DMS114 treated with DMSO at 0.1 percent for 48 hours (cell line): Measurements from ENCODE around the gene WNT3A.
A peak's percentile ranks its signal among the peaks of the same experiment; 100 is the strongest.

Experiments used
- DNase-seq: peaks from one replicate; lab custom pipeline; 2025; ENCODE audit not compliant: unreplicated experiment; lab: John Stamatoyannopoulos, UW

The WNT3A gene

DNA sequence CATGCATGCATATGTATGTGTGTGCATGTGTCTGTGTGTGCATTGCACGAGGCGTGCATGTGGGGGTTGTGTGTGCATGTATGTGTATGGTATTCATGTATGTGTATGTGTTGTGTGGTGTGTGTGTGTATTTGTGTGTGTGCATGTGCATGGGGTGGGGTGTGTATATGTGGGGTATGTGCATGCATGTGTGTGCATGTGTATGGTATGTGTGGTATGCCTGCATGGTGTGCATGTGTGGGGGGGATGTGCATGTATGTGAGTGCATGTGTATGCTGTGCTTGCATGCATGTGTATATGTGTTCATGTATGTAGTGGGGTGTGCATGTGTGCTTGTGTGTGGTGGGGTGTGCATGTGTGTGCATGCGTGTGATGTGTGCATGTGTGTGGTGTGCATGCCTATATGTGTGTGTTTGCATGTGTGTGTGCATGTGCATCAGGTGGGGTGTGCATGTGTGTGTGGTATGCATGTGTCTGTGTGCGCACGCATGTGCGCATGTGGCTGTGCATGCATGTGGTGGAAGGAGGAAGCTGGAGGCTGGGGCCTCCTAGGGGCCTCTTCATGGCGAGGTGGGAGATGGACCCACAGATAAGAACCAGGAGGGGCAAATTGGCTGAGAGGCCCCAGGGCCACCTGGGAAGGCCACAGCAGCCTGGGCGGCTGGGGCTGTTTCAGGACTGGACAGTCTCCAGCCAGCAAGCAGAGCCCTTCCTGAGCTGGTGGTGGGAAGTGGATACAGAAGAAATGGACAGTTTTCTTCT is 39.8 kb downstream of the WNT3A start:
- DNase-seq = no peak

DNA sequence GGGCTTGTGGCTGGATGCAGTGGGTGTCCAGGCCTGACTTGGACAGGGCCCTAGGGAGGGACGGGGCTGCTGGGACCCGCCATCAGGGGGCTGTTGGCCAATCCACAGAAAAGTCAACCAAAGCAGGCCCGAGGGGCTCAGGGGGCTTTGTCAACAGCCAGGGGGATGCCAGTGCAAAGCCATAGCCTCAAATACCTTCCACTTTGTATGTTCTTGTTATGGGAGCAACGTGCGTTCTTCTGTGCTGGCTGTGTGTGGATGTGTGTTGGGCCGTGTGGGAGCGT is 40.3 kb downstream of the WNT3A start:
- no peak for DNase-seq

DNA sequence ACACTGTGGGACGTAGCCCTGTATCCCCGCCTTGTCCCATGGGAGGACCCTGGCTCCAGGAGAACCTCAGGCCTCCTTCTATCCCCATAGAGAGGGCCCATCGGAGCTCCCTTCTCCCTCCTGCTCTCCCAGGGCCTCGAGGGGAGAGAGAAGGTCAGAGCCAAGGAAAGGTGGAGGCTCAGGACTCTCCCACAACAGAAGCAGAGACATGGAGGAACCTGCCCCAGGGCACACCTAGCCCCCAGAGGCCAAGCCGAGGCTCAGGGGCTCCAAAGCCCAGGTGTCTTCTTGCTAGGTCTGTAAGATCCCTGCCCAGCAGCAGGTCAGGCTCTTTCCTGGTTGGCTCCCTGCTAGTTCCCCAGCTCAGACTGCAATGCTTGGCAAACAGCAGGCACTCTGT is 41.3 kb downstream of the WNT3A start:
- no peak for DNase-seq

DNA sequence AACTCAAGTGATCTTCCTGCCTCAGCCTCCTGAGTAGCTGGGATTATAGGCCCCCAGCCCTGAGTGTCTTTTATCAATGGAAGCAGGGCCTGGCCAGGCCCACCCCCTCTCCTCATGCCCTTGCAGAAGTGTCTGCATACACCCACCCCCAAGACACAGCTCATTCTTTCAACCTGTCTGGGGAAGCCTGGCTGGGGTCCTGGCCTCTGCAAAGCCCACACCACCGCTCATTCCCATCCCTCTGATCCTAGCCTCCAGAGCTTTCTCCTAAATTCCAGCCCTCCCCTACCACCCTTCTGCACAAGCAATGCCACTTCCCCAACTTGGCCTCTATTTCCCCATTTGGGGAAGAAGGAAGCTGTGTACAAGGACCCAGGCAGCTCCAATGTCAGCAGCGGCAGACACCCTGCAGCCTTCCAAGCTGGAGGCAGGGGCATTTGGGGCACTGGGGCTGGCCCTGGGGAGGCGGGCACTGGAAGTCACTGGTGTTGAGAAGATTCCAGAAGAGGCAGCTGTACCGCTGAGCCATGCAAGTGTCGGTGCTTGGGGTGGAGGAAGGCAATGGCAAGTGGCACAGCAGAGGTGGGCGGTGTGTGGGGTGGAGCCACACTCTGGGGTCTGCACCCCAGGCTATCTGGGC is 42.0 kb downstream of the WNT3A start:
- DNase-seq = no peak

DNA sequence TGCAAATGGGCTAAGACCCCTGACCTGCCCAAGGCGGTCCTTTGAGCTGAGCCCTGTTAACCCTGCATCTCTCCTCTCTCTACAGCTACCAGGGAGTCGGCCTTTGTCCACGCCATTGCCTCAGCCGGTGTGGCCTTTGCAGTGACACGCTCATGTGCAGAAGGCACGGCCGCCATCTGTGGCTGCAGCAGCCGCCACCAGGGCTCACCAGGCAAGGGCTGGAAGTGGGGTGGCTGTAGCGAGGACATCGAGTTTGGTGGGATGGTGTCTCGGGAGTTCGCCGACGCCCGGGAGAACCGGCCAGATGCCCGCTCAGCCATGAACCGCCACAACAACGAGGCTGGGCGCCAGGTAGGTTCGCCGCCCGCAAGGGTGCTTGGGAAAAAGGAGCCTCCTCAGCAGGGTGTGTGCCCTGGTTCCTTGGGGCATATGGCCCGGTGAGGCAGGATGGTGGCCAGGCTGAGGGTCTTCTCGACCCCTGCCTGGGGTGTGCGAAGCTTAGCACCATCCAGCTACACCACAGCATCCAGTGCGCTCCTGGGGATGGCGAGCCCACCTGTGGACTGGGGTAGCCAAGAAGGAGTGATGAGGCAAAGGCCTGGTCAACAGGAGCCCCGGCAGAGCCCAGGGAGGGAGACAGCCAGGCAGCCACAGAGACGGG is 43.9 kb downstream of the WNT3A start:
- DNase-seq = no peak

DNA sequence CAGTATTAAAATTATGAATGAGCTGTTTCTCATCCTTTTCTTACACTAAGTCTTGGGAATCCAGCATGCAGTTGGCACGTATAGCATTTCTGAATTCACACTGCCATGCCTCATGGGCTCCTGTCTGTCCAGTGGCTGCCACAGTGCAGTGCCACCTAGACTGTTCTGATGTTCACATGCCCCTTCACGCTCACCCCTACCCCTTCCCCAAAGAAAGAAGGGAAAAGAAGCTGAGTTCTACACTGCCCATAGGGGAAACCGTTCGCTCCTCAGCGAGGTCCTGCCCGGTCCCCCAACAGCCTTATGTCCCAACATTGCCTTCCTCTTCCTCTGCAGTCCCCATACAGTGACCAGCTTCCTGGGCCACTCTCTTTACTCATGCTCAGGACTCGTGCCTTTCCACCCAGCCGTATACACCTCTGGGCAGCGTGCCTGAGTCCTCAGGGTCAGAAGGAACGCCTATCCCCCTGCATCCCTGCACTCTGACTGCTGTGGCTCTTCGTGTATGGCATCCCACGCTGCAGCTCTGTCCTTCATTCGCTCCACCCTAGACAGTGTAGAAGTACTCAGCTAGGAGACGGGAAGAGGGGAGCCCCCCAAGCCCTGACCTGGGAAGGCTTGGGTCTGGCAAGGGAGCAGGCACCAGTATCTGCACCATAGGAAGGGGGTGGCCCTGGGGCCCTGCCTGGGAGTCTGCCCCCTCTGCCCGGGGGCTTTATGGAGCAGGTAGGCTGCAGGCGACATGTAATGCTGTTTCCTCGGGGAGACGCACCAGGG is 51.6 kb downstream of the WNT3A start:
- DNase-seq = no peak

DNA sequence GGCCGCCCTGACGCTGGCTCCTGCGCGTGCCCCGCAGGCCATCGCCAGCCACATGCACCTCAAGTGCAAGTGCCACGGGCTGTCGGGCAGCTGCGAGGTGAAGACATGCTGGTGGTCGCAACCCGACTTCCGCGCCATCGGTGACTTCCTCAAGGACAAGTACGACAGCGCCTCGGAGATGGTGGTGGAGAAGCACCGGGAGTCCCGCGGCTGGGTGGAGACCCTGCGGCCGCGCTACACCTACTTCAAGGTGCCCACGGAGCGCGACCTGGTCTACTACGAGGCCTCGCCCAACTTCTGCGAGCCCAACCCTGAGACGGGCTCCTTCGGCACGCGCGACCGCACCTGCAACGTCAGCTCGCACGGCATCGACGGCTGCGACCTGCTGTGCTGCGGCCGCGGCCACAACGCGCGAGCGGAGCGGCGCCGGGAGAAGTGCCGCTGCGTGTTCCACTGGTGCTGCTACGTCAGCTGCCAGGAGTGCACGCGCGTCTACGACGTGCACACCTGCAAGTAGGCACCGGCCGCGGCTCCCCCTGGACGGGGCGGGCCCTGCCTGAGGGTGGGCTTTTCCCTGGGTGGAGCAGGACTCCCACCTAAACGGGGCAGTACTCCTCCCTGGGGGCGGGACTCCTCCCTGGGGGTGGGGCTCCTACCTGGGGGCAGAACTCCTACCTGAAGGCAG is 52.3 kb downstream of the WNT3A start:
- no peak for DNase-seq

DNA sequence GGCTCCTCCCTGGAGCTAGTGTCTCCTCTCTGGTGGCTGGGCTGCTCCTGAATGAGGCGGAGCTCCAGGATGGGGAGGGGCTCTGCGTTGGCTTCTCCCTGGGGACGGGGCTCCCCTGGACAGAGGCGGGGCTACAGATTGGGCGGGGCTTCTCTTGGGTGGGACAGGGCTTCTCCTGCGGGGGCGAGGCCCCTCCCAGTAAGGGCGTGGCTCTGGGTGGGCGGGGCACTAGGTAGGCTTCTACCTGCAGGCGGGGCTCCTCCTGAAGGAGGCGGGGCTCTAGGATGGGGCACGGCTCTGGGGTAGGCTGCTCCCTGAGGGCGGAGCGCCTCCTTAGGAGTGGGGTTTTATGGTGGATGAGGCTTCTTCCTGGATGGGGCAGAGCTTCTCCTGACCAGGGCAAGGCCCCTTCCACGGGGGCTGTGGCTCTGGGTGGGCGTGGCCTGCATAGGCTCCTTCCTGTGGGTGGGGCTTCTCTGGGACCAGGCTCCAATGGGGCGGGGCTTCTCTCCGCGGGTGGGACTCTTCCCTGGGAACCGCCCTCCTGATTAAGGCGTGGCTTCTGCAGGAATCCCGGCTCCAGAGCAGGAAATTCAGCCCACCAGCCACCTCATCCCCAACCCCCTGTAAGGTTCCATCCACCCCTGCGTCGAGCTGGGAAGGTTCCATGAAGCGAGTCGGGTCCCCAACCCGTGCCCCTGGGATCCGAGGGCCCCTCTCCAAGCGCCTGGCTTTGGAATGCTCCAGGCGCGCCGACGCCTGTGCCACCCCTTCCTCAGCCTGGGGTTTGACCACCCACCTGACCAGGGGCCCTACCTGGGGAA is 53.0 kb downstream of the WNT3A start:
- peak; percentile 75 for DNase-seq

DNA sequence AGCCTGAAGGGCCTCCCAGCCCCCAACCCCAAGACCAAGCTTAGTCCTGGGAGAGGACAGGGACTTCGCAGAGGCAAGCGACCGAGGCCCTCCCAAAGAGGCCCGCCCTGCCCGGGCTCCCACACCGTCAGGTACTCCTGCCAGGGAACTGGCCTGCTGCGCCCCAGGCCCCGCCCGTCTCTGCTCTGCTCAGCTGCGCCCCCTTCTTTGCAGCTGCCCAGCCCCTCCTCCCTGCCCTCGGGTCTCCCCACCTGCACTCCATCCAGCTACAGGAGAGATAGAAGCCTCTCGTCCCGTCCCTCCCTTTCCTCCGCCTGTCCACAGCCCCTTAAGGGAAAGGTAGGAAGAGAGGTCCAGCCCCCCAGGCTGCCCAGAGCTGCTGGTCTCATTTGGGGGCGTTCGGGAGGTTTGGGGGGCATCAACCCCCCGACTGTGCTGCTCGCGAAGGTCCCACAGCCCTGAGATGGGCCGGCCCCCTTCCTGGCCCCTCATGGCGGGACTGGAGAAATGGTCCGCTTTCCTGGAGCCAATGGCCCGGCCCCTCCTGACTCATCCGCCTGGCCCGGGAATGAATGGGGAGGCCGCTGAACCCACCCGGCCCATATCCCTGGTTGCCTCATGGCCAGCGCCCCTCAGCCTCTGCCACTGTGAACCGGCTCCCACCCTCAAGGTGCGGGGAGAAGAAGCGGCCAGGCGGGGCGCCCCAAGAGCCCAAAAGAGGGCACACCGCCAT is 53.8 kb downstream of the WNT3A start:
- DNase-seq = no peak

DNA sequence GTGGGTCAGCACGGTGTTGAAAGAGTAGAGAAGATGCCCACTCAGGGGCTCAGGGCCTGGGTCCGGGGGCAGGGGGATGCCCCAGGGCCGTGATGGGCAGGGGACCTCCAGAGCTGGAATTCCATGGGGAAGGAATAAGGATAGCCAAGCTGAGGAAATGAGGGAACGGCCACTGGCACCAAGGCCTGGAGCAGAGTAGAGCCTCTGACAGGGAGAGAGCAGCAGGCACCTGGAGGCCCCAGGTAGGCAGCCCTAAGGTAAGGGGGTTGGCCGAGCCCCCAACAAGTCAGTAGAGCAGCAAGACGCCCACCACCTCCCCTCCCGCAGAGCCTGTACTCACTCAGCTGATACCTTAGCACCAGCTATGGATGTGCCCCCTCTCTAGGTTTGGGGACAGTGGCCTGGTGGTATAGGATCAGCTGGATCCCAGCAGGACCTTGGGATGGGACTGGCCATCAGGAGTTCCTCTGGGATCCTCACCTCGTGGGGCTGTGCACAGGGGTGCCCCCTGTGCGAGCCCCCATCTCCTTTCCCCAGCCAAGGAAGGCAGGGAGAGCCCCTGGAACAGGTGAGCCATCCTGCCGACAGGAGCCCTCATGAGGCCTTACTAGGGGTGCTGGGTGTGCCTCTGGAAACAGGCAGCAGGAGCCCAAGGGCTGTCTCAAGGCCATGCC is 54.8 kb downstream of the WNT3A start:
- DNase-seq = no peak

DNA sequence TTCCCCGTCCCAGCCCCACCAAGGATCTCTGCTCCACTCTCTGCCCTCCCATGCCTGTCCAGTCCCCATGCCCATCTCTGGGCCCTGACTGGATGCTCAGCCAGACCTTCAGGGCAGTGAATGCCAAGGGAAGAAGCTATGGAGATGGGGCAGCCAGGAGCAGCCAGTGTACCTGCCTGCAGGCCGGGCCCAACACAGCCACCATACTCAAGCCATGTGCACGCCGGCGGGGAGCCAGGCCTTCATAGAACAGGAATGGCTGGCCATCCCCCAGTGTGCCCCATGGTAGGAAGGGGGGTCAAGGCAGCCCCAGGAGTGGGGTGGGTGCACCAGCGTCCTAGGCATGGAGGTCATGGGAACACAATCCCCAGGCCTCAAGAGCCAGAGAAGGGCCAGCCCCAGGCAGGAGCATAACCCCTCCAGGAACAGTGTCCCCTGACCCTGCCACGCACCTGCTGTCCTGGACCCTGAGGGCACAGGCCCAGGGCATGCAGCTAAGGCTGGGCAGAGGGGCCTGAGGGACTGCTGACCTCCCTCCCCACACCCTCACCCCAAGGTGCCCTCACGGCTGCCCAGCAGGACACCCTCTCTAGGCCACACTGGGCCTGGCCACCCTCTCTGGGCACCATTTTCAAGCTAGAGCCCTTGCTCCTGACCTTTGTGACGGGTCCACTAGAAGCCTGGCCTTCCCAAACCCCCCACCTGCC is 55.4 kb downstream of the WNT3A start:
- no peak for DNase-seq

DNA sequence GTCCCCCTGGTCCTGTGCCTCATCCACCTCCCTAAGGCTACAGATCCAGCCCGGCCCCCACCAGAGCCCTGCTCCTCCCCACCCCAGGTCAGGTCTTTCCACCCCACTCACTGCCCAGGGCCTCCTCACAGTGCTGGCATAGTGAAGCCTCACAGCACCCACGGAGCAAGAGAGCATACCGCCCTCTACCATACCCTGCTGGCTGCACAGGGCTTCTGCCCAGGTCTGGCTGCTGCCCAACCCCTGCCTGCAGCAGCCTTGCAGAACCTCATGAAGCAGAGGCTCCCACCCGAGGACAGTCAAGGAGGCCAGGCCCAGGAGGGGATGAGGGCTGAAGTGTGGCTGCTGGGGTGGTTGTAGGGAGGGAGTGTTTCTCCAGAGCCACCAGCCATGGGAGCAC is 56.0 kb downstream of the WNT3A start:
- no peak for DNase-seq

DNA sequence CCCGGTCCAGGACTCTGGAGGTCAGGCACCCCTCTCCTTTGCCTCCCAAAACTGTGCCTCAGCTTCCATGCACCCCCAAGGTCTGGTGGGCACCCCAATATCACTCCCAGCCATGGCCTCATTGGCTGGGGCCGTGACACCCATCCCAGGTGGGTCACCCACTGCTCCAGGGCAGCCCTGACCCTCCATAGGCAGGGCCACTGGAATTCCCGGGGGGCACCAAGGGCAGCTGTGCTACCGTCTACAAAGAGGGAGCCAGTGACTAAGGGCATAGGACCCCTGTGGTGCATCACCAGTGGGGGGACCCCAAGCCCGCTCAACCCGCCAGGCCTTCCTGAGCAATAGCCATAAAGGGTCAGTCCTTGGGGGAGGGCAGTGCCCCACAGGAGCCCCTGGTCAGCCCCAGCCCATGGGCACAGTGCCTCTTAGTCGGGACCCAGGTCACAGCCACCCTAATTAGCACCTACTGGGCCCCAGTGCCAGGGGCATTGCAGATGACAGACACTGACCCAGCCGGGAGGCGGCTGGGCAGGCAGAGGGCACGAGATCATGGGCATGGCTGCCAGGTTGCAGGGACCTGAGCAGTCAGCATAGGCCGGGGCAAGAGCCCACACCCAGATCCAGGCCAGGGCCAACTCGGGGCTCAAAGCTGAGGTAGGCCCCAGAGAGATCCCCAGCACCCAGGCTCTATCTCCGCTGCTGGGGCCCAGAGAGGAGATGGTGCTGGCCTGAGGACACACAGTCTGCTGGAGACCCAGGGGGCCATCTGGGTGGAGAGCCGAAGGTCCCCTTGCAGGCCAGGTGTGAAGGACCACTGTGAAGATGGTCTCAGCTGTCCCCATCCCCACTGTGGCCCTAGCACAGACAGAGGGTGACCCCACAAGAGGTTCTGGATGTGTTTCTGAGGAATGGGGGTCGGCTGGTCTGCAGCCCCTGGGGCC is 56.7 kb downstream of the WNT3A start:
- DNase-seq = no peak

DNA sequence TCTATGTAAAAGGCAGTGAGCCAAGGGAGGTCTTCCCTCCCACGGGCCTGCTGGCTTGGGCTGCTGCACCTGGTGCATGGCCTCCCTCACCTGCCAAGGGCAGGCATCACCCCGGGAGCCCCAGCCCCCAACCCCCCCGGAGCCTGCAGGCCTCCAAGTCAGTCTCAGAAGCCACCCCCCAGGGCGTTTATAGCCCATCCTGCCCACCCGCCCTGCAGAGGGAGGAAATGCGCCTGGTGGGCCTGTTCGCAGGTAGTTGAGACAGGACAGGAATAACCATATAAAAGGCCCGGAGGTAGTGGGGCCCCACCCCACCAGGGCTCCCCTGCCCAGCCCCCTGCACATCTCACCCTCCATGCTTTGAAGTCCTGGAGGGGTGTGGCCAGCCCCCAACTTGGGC is 57.5 kb downstream of the WNT3A start:
- no peak for DNase-seq

DNA sequence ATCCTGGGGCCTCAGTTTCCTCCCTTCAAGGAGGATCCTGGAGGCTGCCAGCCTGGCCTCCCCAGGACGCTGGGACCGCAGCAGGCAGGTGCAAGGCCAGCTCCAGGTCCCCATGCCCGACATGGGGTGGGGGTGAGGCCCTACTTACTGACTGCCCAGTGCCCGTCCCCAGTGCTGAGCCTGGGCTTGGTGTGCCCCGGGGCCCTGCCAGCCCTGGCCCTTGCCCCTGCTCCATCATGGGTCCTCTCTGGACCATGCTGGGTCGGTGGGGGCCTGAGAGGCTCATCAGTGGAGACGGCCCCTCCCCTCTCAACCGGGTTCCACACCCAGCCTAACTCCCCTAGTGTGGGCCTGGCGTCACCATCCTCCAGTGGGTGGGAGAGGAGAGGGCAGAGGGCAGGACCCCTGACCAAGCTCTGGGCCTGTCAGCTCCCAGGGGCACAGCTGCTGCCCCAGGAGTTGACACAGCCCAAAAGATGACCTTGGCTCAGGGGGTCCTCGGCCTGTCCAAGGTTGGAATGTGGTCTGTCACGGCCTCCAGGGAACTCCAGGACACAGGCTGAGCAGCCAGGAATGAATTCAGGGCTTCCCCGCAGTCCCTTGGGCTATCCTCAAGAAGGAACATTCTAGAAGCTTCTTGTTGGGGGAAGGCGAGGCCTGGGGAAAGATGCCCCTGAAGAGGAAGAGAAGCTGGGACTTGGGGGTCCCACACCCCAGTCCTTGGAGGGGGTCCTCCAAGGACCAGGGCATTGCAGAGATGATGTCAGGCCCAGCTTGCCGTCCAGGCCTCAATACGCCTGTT is 58.1 kb downstream of the WNT3A start:
- DNase-seq = no peak

DNA sequence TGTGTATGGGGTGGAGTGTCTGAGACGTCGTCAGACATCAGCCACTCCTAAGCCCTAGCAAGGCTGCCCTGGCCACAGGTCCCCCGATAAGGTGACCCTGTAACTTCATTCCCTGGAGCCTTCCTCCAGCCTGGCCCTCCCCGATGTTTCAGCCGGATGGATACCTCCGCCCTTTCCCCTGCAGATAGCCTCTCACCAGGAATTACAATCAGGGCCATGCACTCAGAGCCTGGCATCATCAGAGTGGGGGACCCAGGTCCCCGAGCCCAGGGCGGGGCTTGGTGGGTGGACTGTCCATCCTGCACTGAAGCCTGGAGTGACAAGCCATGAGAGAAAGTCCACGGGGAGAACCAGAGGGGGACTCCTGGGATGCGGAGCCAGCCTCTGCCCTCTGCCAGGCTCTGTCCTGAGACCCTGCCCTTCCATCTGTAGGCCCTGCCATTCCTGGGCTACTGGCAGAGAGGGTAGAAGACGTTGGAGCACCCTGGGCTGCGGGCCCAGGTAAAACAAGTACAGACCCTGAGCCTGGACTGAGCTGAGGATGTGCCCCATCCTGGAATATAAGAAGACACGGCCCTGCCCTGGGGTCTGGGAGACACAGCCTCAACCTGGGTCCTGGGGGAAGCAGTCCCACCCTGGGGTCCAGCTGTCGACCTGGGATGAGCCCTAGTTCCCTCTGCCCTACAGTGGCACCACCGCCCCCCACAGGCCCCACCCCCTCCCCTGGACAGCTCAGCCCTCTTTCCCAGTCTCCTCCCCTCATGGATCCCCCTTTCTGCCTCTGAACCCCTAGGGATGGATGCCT is 58.9 kb downstream of the WNT3A start:
- no peak for DNase-seq
